Ishikawa (cell line): ENCODE data around the gene PODNL1.

Experiments
- CEBPB ChIP-seq: IDR thresholded peaks from 2 replicates; pipeline ENCODE4 v1.6.1; 2012
- CREB1 ChIP-seq: IDR thresholded peaks from 2 replicates; pipeline ENCODE4 v1.6.1; 2012; ENCODE audit warnings: low read depth
- EGR1 ChIP-seq: IDR thresholded peaks from 2 replicates; pipeline ENCODE4 v1.6.1; 2012
- EP300 ChIP-seq: IDR thresholded peaks from 2 replicates; pipeline ENCODE4 v1.6.1; 2012; ENCODE audit warnings: borderline replicate concordance
- FOXM1 ChIP-seq: IDR thresholded peaks from 2 replicates; pipeline ENCODE4 v1.6.1; 2012; ENCODE audit warnings: low read depth, borderline replicate concordance
- MAX ChIP-seq: IDR thresholded peaks from 2 replicates; pipeline ENCODE4 v1.6.1; 2012
- NFIC ChIP-seq: IDR thresholded peaks from 2 replicates; pipeline ENCODE4 v1.6.1; 2012
- RAD21 ChIP-seq: IDR thresholded peaks from 2 replicates; pipeline ENCODE4 v1.6.1; 2012; ENCODE audit warnings: low read depth
- REST ChIP-seq: IDR thresholded peaks from 2 replicates; pipeline ENCODE4 v1.6.1; 2012; ENCODE audit warnings: low read depth, mild to moderate bottlenecking
- TAF1 ChIP-seq: IDR thresholded peaks from 2 replicates; pipeline ENCODE4 v1.6.1; 2012; ENCODE audit warnings: low read depth, mild to moderate bottlenecking
- TCF12 ChIP-seq: IDR thresholded peaks from 2 replicates; pipeline ENCODE4 v1.6.1; 2012; ENCODE audit warnings: low read depth
- TEAD4 ChIP-seq: IDR thresholded peaks from 2 replicates; pipeline ENCODE4 v1.6.1; 2012
- USF1 ChIP-seq: IDR thresholded peaks from 2 replicates; pipeline ENCODE4 v1.6.1; 2012
- YY1 ChIP-seq: IDR thresholded peaks from 2 replicates; pipeline ENCODE4 v1.6.1; 2012; ENCODE audit warnings: low read depth
- ZBTB7A ChIP-seq: IDR thresholded peaks from 2 replicates; pipeline ENCODE4 v1.6.1; 2012; ENCODE audit warnings: low read depth

Gene PODNL1

GRCh38 chr19:13934785-13935109, 3.5 kb downstream of the PODNL1 start:
- TF ChIP-seq TEAD4 (no peak), RAD21 (no peak), TAF1 (no peak), TCF12 (no peak), CREB1 (no peak), EGR1 (no peak), FOXM1 (no peak), ZBTB7A (no peak), REST (no peak), USF1 (no peak), MAX (no peak), CEBPB (no peak), EP300 (no peak), YY1 (no peak), NFIC (no peak)

- TF ChIP-seq TEAD4 (no peak), NFIC (no peak), REST (no peak), EP300 (no peak), CEBPB (no peak), ZBTB7A (no peak), TCF12 (no peak), MAX (no peak), EGR1 (no peak), YY1 (no peak), USF1 (no peak), FOXM1 (no peak), TAF1 (no peak), RAD21 (no peak)
Measured at GRCh38 chr19:13932911-13933393, 5.3 kb downstream of the PODNL1 start.

- TF ChIP-seq REST = no peak
- no peak for TF ChIP-seq TEAD4
- no peak for TF ChIP-seq YY1
- TF ChIP-seq TCF12 = no peak
- no peak for TF ChIP-seq MAX
- no peak for TF ChIP-seq EGR1
- TF ChIP-seq ZBTB7A = no peak
- no peak for TF ChIP-seq NFIC
- no peak for TF ChIP-seq USF1
Measured at GRCh38 chr19:13932149-13932637, 6.0 kb downstream of the PODNL1 start.

GRCh38 chr19:13931391-13932148, 6.6 kb downstream of the PODNL1 start:
- TF ChIP-seq EGR1 = no peak
- no peak for TF ChIP-seq CEBPB
- no peak for TF ChIP-seq TAF1
- no peak for TF ChIP-seq TEAD4
- TF ChIP-seq ZBTB7A = no peak
- TF ChIP-seq YY1 = no peak
- no peak for TF ChIP-seq TCF12
